Measurements from ENCODE around the gene CD1E. TPM values are rescaled to one million over a fixed set of nuclear protein-coding genes. Genes with fewer than 3 reads are reported as not detected.

Gene CD1E
- polyA plus RNA-seq, 1 experiment = not detected

DNA sequence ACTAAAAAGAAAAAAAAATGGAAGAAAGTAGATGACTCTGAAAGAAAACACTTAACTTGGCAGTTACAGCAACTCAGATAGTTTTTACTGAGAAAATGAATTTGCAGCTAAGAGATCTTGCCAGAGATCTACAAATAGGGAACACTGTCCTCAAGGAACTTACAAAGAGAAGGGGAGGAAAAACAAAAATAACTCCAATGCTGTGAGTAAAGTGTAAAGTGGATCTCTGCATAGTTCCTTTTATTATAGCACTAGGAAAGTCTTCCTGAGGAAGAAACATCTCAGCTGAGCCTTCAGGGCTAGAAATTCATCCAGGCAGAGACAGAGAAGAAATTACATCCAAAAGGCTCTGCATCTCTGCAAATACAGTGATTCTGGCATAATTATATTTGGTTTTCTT is 26.2 kb upstream of the CD1E start:
- DNase-seq (ENCODE audit: low read depth) = no peak
- ChIA-PET CTCF (interaction anchor here (1.0 kb wide), 1 partner anchor 13 kb away, joined by 3 read pairs; no protein-coding TSS in a partner anchor), POLR2A (no interaction called here)
- no peak for TF ChIP-seq CTCF (IDR thresholded peaks at IDR 0.05; ENCODE audit: insufficient read depth, low read depth, low read length)
- no peak overlapping the region for H3K4me3 ChIP-seq (ENCODE audit: low read depth, low read length)
- no peaks in the 10 kb centered on the region for H3K36me3 ChIP-seq (ENCODE audit: control insufficient read depth, insufficient read depth, low read length)
- no peaks in the 10 kb centered on the region for H3K27me3 ChIP-seq (ENCODE audit: control insufficient read depth, insufficient read depth, low read length)

- no peak for DNase-seq (ENCODE audit: low read depth)
- no peak for TF ChIP-seq CTCF (IDR thresholded peaks at IDR 0.05; ENCODE audit: insufficient read depth, low read depth, low read length)
- POLR2A ChIA-PET = no interaction called here
- Histone ChIP-seq H3K27me3 (ENCODE audit: control insufficient read depth, insufficient read depth, low read length) (no peaks in the 10 kb centered on the region), H3K36me3 (ENCODE audit: control insufficient read depth, insufficient read depth, low read length) (no peaks in the 10 kb centered on the region), H3K4me3 (ENCODE audit: low read depth, low read length) (no peak overlapping the region)
- CTCF ChIA-PET = interaction anchor here (1.0 kb wide), 1 partner anchor 12 kb away, joined by 3 read pairs; no protein-coding TSS in a partner anchor
Measured at GRCh38 chr1:158328426-158328825, 25.3 kb upstream of the CD1E start.

GRCh38 chr1:158329300-158329699 is 24.4 kb upstream of the CD1E start:
- Histone ChIP-seq H3K4me3 (ENCODE audit: low read depth, low read length) (no peak overlapping the region), H3K27me3 (ENCODE audit: control insufficient read depth, insufficient read depth, low read length) (no peaks in the 10 kb centered on the region), H3K36me3 (ENCODE audit: control insufficient read depth, insufficient read depth, low read length) (no peaks in the 10 kb centered on the region)
- POLR2A ChIA-PET = no interaction called here
- DNase-seq (ENCODE audit: low read depth) = no peak
- TF ChIP-seq CTCF (IDR thresholded peaks at IDR 0.05; ENCODE audit: insufficient read depth, low read depth, low read length) = no peak
- CTCF ChIA-PET = no interaction called here

DNA sequence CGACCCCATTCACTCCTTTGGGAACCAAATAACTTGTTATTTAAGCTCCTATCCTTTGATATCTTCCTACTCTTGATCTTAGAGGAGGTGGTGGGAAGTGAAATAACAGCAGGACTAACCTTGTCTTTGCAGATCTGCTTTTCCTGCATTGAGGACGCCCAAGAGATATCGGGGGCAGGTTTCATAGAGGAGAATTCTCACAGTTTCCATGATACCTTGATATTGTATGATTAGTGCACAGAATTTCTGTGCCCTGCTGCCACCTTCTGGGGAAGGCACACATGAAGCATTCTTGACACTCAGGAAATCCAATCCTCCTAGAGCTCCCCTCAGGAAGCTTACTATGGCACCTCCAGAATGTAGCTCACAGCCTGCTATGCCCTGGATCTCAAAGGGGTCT is 24.0 kb upstream of the CD1E start:
- Histone ChIP-seq H3K36me3 (ENCODE audit: control insufficient read depth, insufficient read depth, low read length) (no peaks in the 10 kb centered on the region), H3K4me3 (ENCODE audit: low read depth, low read length) (no peak overlapping the region), H3K27me3 (ENCODE audit: control insufficient read depth, insufficient read depth, low read length) (no peaks in the 10 kb centered on the region)
- ChIA-PET CTCF (interaction anchor here (0.6 kb wide), 1 partner anchor 30 kb away, joined by 3 read pairs; no protein-coding TSS in a partner anchor), POLR2A (no interaction called here)
- DNase-seq (ENCODE audit: low read depth) = no peak
- no peak for TF ChIP-seq CTCF (IDR thresholded peaks at IDR 0.05; ENCODE audit: insufficient read depth, low read depth, low read length)

- POLR2A ChIA-PET = no interaction called here
- CTCF ChIA-PET = interaction anchor here (0.6 kb wide), 1 partner anchor 29 kb away, joined by 3 read pairs; no protein-coding TSS in a partner anchor
- DNase-seq (ENCODE audit: low read depth) = no peak
- TF ChIP-seq CTCF (IDR thresholded peaks at IDR 0.05; ENCODE audit: insufficient read depth, low read depth, low read length) = no peak
- no peaks in the 10 kb centered on the region for H3K36me3 ChIP-seq (ENCODE audit: control insufficient read depth, insufficient read depth, low read length)
- no peak overlapping the region for H3K4me3 ChIP-seq (ENCODE audit: low read depth, low read length)
- H3K27me3 ChIP-seq (ENCODE audit: control insufficient read depth, insufficient read depth, low read length) = no peaks in the 10 kb centered on the region
Measured at GRCh38 chr1:158330391-158331105, 23.1 kb upstream of the CD1E start.
